DMS79 (cell line): ENCODE results near the gene AGPAT3.
A peak's percentile ranks its signal among the peaks of the same experiment; 100 is the strongest.

ENCODE experiments used
- DNase-seq: peaks from one replicate; lab custom pipeline; 2025; lab: John Stamatoyannopoulos, UW

The AGPAT3 gene

GRCh38 chr21:43865540-43866259 is 677 bp downstream of the AGPAT3 start:
- no peak for DNase-seq

GRCh38 chr21:43866260-43866629 is 1.2 kb downstream of the AGPAT3 start:
- DNase-seq: peak; percentile 63

GRCh38 chr21:43866659-43867331 is 1.8 kb downstream of the AGPAT3 start:
- no peak for DNase-seq

GRCh38 chr21:43867332-43867703 is 2.3 kb downstream of the AGPAT3 start:
- DNase-seq: no peak

GRCh38 chr21:43867948-43868347 is 2.9 kb downstream of the AGPAT3 start:
- no peak for DNase-seq

GRCh38 chr21:43868461-43868860 is 3.4 kb downstream of the AGPAT3 start:
- no peak for DNase-seq

- DNase-seq: no peak
Observed at GRCh38 chr21:43869486-43870325, 4.7 kb downstream of the AGPAT3 start.

- no peak for DNase-seq
Observed at GRCh38 chr21:43871487-43871886, 6.5 kb downstream of the AGPAT3 start.

- DNase-seq: no peak
Observed at GRCh38 chr21:43872531-43873197, 7.6 kb downstream of the AGPAT3 start.

GRCh38 chr21:43873673-43874072 is 8.7 kb downstream of the AGPAT3 start:
- no peak for DNase-seq

GRCh38 chr21:43874085-43874805 is 9.2 kb downstream of the AGPAT3 start:
- DNase-seq: no peak

GRCh38 chr21:43876605-43877004 is 11.6 kb downstream of the AGPAT3 start:
- DNase-seq: no peak

GRCh38 chr21:43877936-43878575 is 13.0 kb downstream of the AGPAT3 start:
- DNase-seq: no peak

GRCh38 chr21:43879348-43880110 is 14.5 kb downstream of the AGPAT3 start:
- DNase-seq: no peak

- DNase-seq: no peak
Observed at GRCh38 chr21:43880111-43880985, 15.3 kb downstream of the AGPAT3 start.

- DNase-seq: no peak
Observed at GRCh38 chr21:43881283-43881682, 16.3 kb downstream of the AGPAT3 start.

- DNase-seq: no peak
Observed at GRCh38 chr21:43881935-43882334, 16.9 kb downstream of the AGPAT3 start.

- no peak for DNase-seq
Observed at GRCh38 chr21:43882952-43883545, 18.0 kb downstream of the AGPAT3 start.
